CD4-positive, alpha-beta T cell treated with Interleukin-4 for 1 hour (primary cell): Measurements from ENCODE around the gene SHROOM2.

ENCODE experiments used
- DNase-seq, 2 donors: peaks; one replicate each; pipeline ENCODE4 v3.0.0-alpha.2; 2020 to 2022

Gene SHROOM2

DNA sequence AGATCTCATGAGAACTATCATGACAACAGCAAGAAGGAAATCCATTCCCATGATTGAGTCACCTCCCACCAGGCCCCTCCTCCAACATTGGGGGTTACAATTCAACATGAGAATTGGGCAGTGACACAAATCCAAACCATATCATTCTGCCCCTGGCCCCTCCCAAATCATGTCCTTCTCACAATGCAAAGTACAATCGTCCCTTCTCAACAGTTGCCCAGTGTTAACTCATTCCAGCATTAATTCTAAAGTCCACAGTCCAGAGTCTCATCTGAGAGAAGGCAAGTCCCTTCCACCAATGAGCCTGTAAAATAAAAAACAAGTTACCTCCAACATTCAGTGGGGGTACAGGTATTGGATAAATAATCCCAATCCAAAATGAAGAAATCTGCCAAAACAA is 166.1 kb downstream of the SHROOM2 start:
- DNase-seq, result no peak

- no peak for DNase-seq
Observed at GRCh38 chrX:9953396-9953795, 167.2 kb downstream of the SHROOM2 start.

GRCh38 chrX:9955506-9955905 is 169.3 kb downstream of the SHROOM2 start:
- no peak for DNase-seq

- DNase-seq, result no peak
Observed at GRCh38 chrX:9957743-9958142, 171.5 kb downstream of the SHROOM2 start.

- no peak for DNase-seq
Observed at GRCh38 chrX:9958183-9958582, 172.0 kb downstream of the SHROOM2 start.

DNA sequence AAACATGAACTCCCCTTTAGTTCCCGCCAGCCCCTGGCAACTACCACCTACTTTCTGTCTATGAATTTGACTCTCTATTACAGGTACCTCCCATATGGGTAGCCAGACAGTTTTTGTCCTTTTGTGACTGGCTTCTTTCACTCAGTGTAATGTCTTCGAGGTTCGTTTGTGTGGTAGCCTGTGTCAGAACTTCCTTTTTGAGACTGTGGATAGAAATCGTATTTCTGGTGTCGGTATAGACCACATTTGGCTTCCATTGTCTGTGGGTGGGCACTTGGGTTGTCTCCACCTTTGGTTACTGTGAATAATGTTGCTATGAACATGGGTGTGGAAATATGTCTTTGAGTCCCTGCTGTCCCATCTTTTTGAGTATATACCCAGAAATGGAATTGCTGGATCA is 175.5 kb downstream of the SHROOM2 start:
- no peak for DNase-seq

- no peak for DNase-seq
Observed at GRCh38 chrX:9966775-9967408, 180.7 kb downstream of the SHROOM2 start, which contains the start of gene CLDN34. CLDN34 (plus strand) TSS chrX:9967358; CDS start chrX:9967358, 0 bp downstream.

DNA sequence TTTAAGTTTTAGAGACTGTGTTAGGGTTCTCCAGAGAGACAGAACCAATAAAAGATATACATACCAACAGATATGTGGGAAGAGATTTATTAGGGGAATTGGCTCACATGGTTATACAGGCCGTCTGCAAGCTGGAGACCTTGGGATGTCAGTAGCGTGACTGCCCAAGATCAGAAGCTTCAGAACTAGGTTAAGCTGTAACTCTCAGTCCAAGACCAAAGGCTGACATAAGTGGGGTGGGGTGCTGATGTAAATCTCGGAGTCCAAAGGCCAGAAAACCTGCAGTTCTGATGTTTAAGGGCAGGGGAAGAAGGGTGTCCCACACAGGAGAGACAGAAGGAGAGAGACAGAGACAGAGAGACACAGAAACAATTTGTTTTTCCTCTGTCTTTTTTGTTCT is 191.4 kb downstream of the SHROOM2 start:
- DNase-seq, result no peak

DNA sequence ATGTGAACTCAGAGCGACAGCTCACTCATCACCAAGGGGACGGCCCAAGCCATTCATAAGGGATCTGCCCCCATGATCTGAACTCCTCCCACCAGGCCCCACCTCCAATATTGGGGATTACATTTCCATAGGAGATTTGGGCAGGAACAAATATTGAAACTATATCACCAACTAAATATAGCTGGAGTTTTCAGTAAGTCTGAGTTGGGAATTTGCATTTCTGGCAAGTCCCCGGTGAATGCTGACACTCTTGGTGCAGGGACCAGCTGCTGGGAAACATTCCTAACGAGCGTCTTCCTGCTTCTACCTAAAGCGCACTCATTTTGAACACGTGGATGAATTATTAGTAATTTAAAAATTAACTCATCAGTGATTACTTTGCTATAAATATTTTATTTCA is 194.2 kb downstream of the SHROOM2 start:
- no peak for DNase-seq

GRCh38 chrX:9980927-9981326 is 194.7 kb downstream of the SHROOM2 start:
- DNase-seq, result no peak

GRCh38 chrX:9983441-9983840 is 197.2 kb downstream of the SHROOM2 start:
- DNase-seq, result no peak

- DNase-seq, result no peak
Observed at GRCh38 chrX:9983846-9984245, 197.6 kb downstream of the SHROOM2 start.

- DNase-seq, result peak in 1 of 2 donors; percentile 29
Observed at GRCh38 chrX:9988762-9989161, 202.5 kb downstream of the SHROOM2 start.

GRCh38 chrX:9992061-9992460 is 205.8 kb downstream of the SHROOM2 start:
- DNase-seq, result no peak

DNA sequence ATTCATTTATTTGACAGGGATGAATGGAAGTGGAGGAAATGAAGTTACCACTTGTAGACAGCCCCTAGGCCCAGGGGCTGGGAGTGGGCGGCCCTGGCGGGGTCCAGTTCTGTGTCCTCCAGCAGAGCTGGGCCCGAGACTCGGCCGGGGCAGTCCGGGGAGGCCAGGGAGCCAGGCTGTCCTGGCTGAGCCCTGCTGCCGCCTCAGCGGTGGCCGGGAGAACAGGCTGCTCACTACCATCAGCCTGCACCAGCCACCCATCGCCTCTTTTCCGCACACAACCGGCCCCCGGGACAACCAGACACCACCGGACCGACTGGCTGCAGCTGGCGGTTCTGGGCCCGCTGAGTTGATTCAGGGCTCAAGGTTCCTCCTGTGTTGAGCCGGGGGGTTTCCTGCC is 206.5 kb downstream of the SHROOM2 start:
- no peak for DNase-seq

DNA sequence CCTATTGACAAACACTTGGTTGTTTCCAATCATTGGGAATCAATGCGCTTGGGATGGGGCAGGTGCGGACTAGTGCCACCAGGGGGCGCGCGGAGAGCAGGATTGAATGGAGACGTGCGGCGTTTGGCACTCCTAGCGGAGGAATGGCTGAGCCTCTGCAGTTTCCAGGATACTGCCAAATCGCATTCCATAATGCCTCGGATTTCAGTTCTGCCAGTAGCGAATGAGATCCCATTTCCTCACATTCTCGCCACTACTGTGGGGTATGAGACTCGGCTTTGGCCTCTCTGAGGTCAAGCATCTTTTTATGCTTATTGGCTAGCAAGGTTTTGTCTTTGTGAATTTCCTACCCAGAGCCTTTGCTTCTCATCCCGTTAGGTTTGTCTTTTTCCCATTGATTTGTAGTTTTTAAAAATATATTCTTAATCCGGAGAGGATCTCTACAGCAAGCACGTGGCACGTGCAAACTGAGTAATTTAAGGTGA is 209.7 kb downstream of the SHROOM2 start:
- peak; percentile 73 to 75 for DNase-seq

DNA sequence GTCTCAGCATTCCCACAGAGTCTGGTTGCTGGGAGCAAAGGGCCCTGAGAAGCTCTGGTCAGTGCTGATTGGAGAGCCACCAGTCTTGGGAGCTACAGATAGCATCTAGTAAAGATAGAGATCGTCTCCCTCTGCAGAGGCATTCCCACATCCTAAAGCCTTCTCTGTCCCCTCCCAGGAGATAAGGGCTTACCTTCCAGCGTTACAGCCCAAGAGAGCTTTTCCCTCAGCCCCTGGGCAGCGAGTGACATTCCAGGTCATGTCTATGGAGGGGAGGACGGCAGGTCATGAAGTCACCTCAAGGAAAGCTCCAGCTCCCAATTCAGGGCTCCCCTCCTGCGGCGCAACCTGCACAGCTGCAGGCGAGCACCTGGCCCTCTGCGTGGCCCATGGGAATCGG is 210.8 kb downstream of the SHROOM2 start:
- no peak for DNase-seq

DNA sequence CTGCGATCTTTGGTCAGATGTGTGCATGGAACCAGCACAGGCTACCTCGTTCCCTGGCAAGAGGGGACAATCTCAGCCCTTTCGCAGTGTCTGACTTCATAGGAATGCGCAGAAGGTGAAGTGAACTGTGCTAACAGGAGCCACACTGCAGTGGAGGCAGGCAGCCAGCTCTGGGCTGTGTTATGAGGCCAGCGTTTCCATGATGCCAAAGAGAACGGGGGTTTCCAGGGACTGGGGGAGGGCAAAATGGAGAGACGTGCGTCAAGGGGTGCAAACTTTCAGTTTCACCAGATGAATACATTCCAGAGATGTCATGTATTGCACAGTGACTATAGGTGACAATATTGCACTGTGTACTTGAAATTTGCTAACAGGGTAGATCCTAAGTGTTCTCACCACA is 211.3 kb downstream of the SHROOM2 start:
- DNase-seq, result no peak
